ENCODE measurements around the gene ZBP1. TPM values are rescaled to one million over a fixed set of nuclear protein-coding genes. Genes with fewer than 3 reads are reported as not detected.

ZBP1 gene
- total RNA-seq, 1 donor from 2014 or later: 0.41 TPM

GRCh38 chr20:57578476-57579165 is 41.6 kb downstream of the ZBP1 start:
- Mint-ChIP-seq H3K36me3 (ENCODE audit: low read depth) (no peaks in the 10 kb centered on the region), H3K9me3 (no peaks in the 10 kb centered on the region), H3K27me3 (ENCODE audit: insufficient read depth) (peaks cover 12% of the 10 kb centered on the region), H3K4me1 (ENCODE audit: low read depth) (no peaks in the 10 kb centered on the region), H3K27ac (no peak overlapping the region), H3K4me3 (no peak overlapping the region)
- intact Hi-C loops (cut with micrococcal nuclease): no loop called here
- DNase-seq (ENCODE audit: low spot score): no peak

GRCh38 chr20:57577679-57578475 is 42.3 kb downstream of the ZBP1 start:
- intact Hi-C loops (cut with micrococcal nuclease): no loop called here
- H3K27me3 Mint-ChIP-seq (ENCODE audit: insufficient read depth): peaks cover 12% of the 10 kb centered on the region
- no peak overlapping the region for H3K27ac Mint-ChIP-seq

GRCh38 chr20:57576617-57577550 is 43.3 kb downstream of the ZBP1 start:
- intact Hi-C loops (cut with micrococcal nuclease): no loop called here
- no peak overlapping the region for H3K4me3 Mint-ChIP-seq
- no peak overlapping the region for H3K27ac Mint-ChIP-seq
- H3K27me3 Mint-ChIP-seq (ENCODE audit: insufficient read depth): peaks cover 14% of the 10 kb centered on the region
- DNase-seq (ENCODE audit: low spot score): no peak
- H3K9me3 Mint-ChIP-seq: no peaks in the 10 kb centered on the region
- H3K4me1 Mint-ChIP-seq (ENCODE audit: low read depth): no peaks in the 10 kb centered on the region
- H3K36me3 Mint-ChIP-seq (ENCODE audit: low read depth): no peaks in the 10 kb centered on the region

More at GRCh38 chr20:57577679-57578475, 42.3 kb downstream of the ZBP1 start:
- no peak for DNase-seq (ENCODE audit: low spot score)
- no peaks in the 10 kb centered on the region for H3K36me3 Mint-ChIP-seq (ENCODE audit: low read depth)
- no peak overlapping the region for H3K4me3 Mint-ChIP-seq
- no peaks in the 10 kb centered on the region for H3K4me1 Mint-ChIP-seq (ENCODE audit: low read depth)
- no peaks in the 10 kb centered on the region for H3K9me3 Mint-ChIP-seq

DNA sequence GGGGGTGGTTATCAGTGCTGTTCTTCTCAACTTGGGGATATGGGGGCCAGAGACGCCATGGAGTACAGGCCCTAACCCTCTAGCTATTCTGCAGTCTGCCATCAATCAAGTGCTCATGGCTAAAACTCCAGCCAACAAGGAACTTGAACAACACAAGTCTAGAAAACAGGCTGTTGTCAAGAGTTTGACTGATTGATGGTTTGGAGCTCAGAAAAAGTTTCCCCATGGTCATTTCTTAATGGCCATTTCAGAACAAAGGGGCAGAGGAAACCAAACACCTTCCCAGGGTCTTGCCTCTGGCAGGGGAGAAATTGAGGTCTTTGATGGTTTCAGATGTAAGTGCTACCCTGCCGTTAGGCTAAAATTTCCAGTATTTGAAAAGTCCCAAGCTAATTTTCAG is 44.2 kb downstream of the ZBP1 start:
- intact Hi-C loops (cut with micrococcal nuclease): no loop called here
- Mint-ChIP-seq H3K4me3 (no peak overlapping the region), H3K27me3 (ENCODE audit: insufficient read depth) (peaks cover 14% of the 10 kb centered on the region), H3K4me1 (ENCODE audit: low read depth) (no peaks in the 10 kb centered on the region), H3K36me3 (ENCODE audit: low read depth) (no peaks in the 10 kb centered on the region), H3K9me3 (no peaks in the 10 kb centered on the region), H3K27ac (no peak overlapping the region)
- no peak for DNase-seq (ENCODE audit: low spot score)

DNA sequence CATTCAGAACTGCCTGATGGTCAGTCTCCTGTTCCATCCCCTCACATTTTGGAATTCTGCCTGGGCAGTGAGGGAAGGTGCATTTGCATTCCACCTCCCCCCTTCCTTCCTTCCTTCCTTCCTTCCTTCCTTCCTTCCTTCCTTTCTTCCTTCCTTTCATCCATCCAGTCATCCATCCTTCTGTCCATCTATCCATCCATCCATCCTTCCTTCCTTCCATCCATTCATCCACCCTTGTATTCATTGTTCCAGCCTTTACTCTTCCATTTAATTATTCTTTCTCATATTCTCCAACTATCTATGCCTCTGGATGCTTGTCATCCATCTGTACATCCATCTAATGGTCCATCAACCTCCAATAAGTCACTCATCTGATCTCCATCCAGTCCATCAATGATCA is 45.3 kb downstream of the ZBP1 start:
- Mint-ChIP-seq H3K36me3 (ENCODE audit: low read depth) (no peaks in the 10 kb centered on the region), H3K4me3 (no peak overlapping the region), H3K27ac (no peak overlapping the region), H3K9me3 (no peaks in the 10 kb centered on the region), H3K27me3 (ENCODE audit: insufficient read depth) (peaks cover 8% of the 10 kb centered on the region), H3K4me1 (ENCODE audit: low read depth) (no peaks in the 10 kb centered on the region)
- no peak for DNase-seq (ENCODE audit: low spot score)
- intact Hi-C loops (cut with micrococcal nuclease): no loop called here

DNA sequence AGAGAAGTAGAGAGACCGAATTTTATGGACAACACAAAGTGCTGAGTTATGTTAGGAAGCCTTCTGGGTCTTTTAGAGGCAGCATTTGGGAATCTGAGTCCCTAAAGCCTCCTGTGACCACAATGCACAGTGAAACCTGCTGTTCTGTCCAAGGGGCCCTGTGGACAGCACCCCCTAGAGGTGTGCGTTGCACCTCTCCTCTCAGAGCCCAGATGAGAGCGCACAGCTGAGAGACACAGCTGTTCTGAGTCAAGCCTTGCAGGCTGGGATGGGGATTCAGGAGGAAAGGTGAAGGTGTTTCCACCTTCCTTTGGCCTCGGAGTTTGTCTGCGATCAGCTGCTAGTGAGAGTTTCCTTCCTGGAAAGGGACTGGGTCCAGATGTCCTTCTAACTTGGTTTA is 46.3 kb downstream of the ZBP1 start:
- peaks cover 5% of the 10 kb centered on the region for H3K27me3 Mint-ChIP-seq (ENCODE audit: insufficient read depth)
- no peaks in the 10 kb centered on the region for H3K4me1 Mint-ChIP-seq (ENCODE audit: low read depth)
- no peak overlapping the region for H3K4me3 Mint-ChIP-seq
- no peaks in the 10 kb centered on the region for H3K36me3 Mint-ChIP-seq (ENCODE audit: low read depth)
- no peak overlapping the region for H3K27ac Mint-ChIP-seq
- no peaks in the 10 kb centered on the region for H3K9me3 Mint-ChIP-seq
- intact Hi-C loops (cut with micrococcal nuclease): no loop called here
- DNase-seq (ENCODE audit: low spot score): no peak

GRCh38 chr20:57573242-57573641 is 47.0 kb downstream of the ZBP1 start:
- no peak for DNase-seq (ENCODE audit: low spot score)
- Mint-ChIP-seq H3K9me3 (no peaks in the 10 kb centered on the region), H3K4me3 (no peak overlapping the region), H3K27ac (no peak overlapping the region), H3K36me3 (ENCODE audit: low read depth) (no peaks in the 10 kb centered on the region), H3K27me3 (ENCODE audit: insufficient read depth) (peaks cover 8% of the 10 kb centered on the region), H3K4me1 (ENCODE audit: low read depth) (no peaks in the 10 kb centered on the region)
- intact Hi-C loops (cut with micrococcal nuclease): no loop called here

DNA sequence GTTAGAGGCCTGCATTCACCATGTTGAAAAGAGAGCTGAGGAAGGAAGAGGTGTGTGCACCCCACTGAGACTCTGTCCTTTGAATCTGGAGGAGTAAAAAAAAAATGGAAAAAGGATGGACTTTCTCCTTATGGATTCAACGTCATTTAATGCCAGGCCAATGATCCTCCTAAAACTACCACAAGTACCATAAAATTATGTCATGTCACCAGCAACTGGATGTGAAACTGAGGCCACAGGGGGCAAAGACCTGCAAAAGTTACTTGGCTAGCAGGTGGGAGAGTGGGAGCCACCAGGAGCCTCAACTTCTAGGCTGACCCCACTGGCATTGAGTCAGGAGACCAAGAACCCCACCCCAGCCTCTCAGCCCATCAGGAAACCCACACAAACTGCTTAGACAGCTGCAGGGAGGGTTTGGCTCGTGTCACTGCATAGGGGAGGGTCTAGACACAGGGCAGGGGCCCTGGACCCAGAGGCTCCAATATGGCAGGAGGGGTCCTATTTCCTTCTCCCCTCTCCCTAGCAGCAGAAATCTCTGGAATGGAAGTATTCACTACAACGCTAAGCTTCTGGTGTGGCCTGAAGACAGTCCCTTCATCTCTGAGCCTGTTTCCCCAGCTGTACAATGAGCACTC is 48.3 kb downstream of the ZBP1 start:
- peaks cover 10% of the 10 kb centered on the region for H3K27me3 Mint-ChIP-seq (ENCODE audit: insufficient read depth)
- DNase-seq (ENCODE audit: low spot score): no peak
- no peak overlapping the region for H3K27ac Mint-ChIP-seq
- intact Hi-C loops (cut with micrococcal nuclease): no loop called here
- no peaks in the 10 kb centered on the region for H3K9me3 Mint-ChIP-seq
- no peaks in the 10 kb centered on the region for H3K36me3 Mint-ChIP-seq (ENCODE audit: low read depth)
- H3K4me1 Mint-ChIP-seq (ENCODE audit: low read depth): no peaks in the 10 kb centered on the region
- H3K4me3 Mint-ChIP-seq: no peak overlapping the region

GRCh38 chr20:57570920-57571319 is 49.3 kb downstream of the ZBP1 start:
- H3K4me1 Mint-ChIP-seq (ENCODE audit: low read depth): no peaks in the 10 kb centered on the region
- H3K36me3 Mint-ChIP-seq (ENCODE audit: low read depth): no peaks in the 10 kb centered on the region
- no peaks in the 10 kb centered on the region for H3K9me3 Mint-ChIP-seq
- DNase-seq (ENCODE audit: low spot score): no peak
- intact Hi-C loops (cut with micrococcal nuclease): no loop called here
- peaks cover 16% of the 10 kb centered on the region for H3K27me3 Mint-ChIP-seq (ENCODE audit: insufficient read depth)
- no peak overlapping the region for H3K27ac Mint-ChIP-seq
- H3K4me3 Mint-ChIP-seq: no peak overlapping the region

DNA sequence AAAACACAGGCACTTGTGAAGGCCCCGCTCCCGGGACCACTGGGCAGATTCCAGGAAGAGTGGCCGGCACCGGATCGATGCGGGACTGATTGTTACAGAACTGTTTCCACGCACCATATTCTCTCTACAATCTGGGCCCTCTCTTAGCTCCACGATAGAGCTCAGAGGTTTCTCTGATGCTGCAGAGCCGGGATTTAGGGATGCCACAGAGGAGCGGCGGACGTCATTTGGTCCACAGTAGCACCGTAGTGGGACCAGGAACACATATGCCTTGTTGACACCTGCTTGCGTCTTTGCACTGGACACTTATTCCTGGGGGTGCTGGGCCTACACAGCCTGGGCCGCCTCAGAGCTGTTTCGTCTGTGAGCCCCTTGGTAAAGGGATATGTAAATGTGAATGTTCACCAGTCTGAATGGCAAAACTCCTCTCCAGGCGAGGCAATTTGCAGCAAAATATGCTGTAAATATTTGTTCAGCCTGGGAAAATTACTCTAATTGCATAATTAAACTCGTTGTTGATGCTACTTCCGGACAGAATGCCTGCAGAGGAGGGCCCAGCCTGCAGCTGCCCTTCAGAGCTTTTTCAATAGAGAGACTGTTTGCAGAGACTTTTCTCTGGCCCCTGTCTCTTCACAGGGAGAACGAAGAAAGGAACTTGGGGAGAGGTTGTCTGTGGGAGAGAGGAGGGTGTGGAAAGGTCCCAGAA is 49.9 kb downstream of the ZBP1 start:
- no peaks in the 10 kb centered on the region for H3K36me3 Mint-ChIP-seq (ENCODE audit: low read depth)
- no peaks in the 10 kb centered on the region for H3K9me3 Mint-ChIP-seq
- H3K4me3 Mint-ChIP-seq: no peak overlapping the region
- intact Hi-C loops (cut with micrococcal nuclease): no loop called here
- DNase-seq (ENCODE audit: low spot score): no peak
- H3K4me1 Mint-ChIP-seq (ENCODE audit: low read depth): no peaks in the 10 kb centered on the region
- H3K27me3 Mint-ChIP-seq (ENCODE audit: insufficient read depth): peaks cover 16% of the 10 kb centered on the region
- H3K27ac Mint-ChIP-seq: no peak overlapping the region

DNA sequence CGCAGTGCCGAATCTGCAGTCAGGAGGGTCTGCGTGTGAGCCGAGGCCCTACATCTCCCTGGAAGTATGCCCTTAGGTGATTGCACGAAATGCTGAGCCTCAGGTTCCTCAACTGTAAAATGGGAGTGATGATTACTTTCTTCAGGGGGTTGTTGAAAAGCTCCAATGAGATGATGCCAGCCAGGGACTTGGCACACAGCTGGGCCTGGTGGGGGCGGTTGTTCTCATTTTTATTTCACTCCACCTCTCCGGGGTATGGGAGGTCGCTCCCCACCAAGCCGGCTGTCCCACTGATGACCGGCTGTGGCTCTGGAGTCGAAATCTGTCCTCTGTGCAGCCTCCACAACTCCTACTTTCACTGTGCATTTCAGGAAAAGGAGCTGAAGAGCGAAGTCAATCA is 51.3 kb downstream of the ZBP1 start:
- intact Hi-C loops (cut with micrococcal nuclease): no loop called here
- Mint-ChIP-seq H3K27me3 (ENCODE audit: insufficient read depth) (peaks cover 18% of the 10 kb centered on the region), H3K4me1 (ENCODE audit: low read depth) (no peaks in the 10 kb centered on the region), H3K4me3 (no peak overlapping the region), H3K9me3 (no peaks in the 10 kb centered on the region), H3K27ac (no peak overlapping the region), H3K36me3 (ENCODE audit: low read depth) (no peaks in the 10 kb centered on the region)
- no peak for DNase-seq (ENCODE audit: low spot score)

Data from activated T-helper 1 cell treated with anti-CD3 and anti-CD28 coated beads, Interleukin-12 subunit alpha, Interleukin-12 subunit beta, Interleukin-2, Interleukin-4 antibody, amounts not matched to agents 30 ng/mL and 10 ng/mL and 1 ng/mL, durations not matched to agents 14 hours and 24 hours and 36 hours (primary cell).